A673 (cell line): ENCODE measurements around the gene CUL9.

Experiments used
- CTCF ChIP-seq: fragments of 300-800, 200-600 bp; sonication (generic); conservative IDR thresholded peaks from 2 replicates; pipeline ENCODE4 v1.5.1; 2017; ENCODE audit warnings: low read depth, mild to moderate bottlenecking, antibody characterized with exemption, low read length, moderate library complexity, mixed read lengths
- EZH2 ChIP-seq: fragments of 200-600 bp; sonication (generic); IDR thresholded peaks from 2 replicates; pipeline ENCODE4 v1.6.1; 2017; ENCODE audit warnings: borderline replicate concordance, low read depth, mild to moderate bottlenecking, mixed read lengths, antibody characterized with exemption, low read length; ENCODE audit not compliant: poor library complexity, severe bottlenecking

DNA sequence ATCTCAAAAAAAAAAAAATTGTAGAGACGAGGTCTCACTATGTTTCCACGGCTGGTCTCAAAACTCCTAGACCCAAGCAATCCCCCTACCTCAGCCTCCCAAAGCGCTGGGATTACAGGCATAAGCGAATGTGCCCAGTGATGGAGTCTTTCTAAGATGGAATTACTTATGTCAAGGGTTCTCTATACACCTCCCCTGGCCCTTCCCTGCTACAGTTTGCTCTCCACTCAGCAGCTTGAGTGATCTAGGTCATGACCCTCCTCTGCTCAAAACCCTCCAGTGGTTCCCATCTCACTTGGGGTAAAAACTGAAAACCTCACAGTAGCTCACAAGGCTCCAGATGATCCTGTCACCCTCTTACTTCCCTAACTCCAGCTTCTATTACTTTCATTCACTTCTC, 49.1 kb downstream of the CUL9 start:
- TF ChIP-seq CTCF: no peak
- no peak for TF ChIP-seq EZH2
